Measurements from ENCODE around the gene FHOD3.

Gene FHOD3

GRCh38 chr18:36448384-36449290 lies 151.1 kb downstream of the FHOD3 start:
- DNase-seq, result no peak
- TF ChIP-seq GATA1 (IDR thresholded peaks at IDR 0.05; ENCODE audit: low read depth, low read length) (no peak), POLR2A (IDR thresholded peaks at IDR 0.05; ENCODE audit: low read length) (no peak)

GRCh38 chr18:36449451-36449850 lies 151.9 kb downstream of the FHOD3 start:
- no peak for DNase-seq
- TF ChIP-seq GATA1 (IDR thresholded peaks at IDR 0.05; ENCODE audit: low read depth, low read length) (no peak), POLR2A (IDR thresholded peaks at IDR 0.05; ENCODE audit: low read length) (no peak)

GRCh38 chr18:36450264-36450663 lies 152.8 kb downstream of the FHOD3 start:
- TF ChIP-seq POLR2A (IDR thresholded peaks at IDR 0.05; ENCODE audit: low read length) (no peak), GATA1 (IDR thresholded peaks at IDR 0.05; ENCODE audit: low read depth, low read length) (no peak)
- DNase-seq, result no peak

- TF ChIP-seq GATA1 (IDR thresholded peaks at IDR 0.05; ENCODE audit: low read depth, low read length), result no peak
- TF ChIP-seq POLR2A (IDR thresholded peaks at IDR 0.05; ENCODE audit: low read length), result no peak
- DNase-seq, result no peak
These were observed 154.1 kb downstream of the FHOD3 start for GRCh38 chr18:36451454-36452251.

GRCh38 chr18:36454245-36454644 lies 156.7 kb downstream of the FHOD3 start:
- TF ChIP-seq GATA1 (IDR thresholded peaks at IDR 0.05; ENCODE audit: low read depth, low read length) (no peak), POLR2A (IDR thresholded peaks at IDR 0.05; ENCODE audit: low read length) (no peak)
- DNase-seq, result no peak

- no peak for DNase-seq
- no peak for TF ChIP-seq GATA1 (IDR thresholded peaks at IDR 0.05; ENCODE audit: low read depth, low read length)
- no peak for TF ChIP-seq POLR2A (IDR thresholded peaks at IDR 0.05; ENCODE audit: low read length)
These were observed 157.4 kb downstream of the FHOD3 start for GRCh38 chr18:36454848-36455458.

- no peak for DNase-seq
- TF ChIP-seq GATA1 (IDR thresholded peaks at IDR 0.05; ENCODE audit: low read depth, low read length), result no peak
- TF ChIP-seq POLR2A (IDR thresholded peaks at IDR 0.05; ENCODE audit: low read length), result no peak
These were observed 158.4 kb downstream of the FHOD3 start for GRCh38 chr18:36455931-36456330.

- DNase-seq, result no peak
- TF ChIP-seq GATA1 (IDR thresholded peaks at IDR 0.05; ENCODE audit: low read depth, low read length) (no peak), POLR2A (IDR thresholded peaks at IDR 0.05; ENCODE audit: low read length) (no peak)
These were observed 159.1 kb downstream of the FHOD3 start for GRCh38 chr18:36456622-36457021.

GRCh38 chr18:36457683-36458082 lies 160.2 kb downstream of the FHOD3 start:
- no peak for DNase-seq
- no peak for TF ChIP-seq POLR2A (IDR thresholded peaks at IDR 0.05; ENCODE audit: low read length)
- TF ChIP-seq GATA1 (IDR thresholded peaks at IDR 0.05; ENCODE audit: low read depth, low read length), result no peak

- DNase-seq, result no peak
- TF ChIP-seq POLR2A (IDR thresholded peaks at IDR 0.05; ENCODE audit: low read length) (no peak), GATA1 (IDR thresholded peaks at IDR 0.05; ENCODE audit: low read depth, low read length) (no peak)
These were observed 160.8 kb downstream of the FHOD3 start for GRCh38 chr18:36458306-36458705.

GRCh38 chr18:36459203-36459602 lies 161.7 kb downstream of the FHOD3 start:
- DNase-seq, result no peak
- TF ChIP-seq GATA1 (IDR thresholded peaks at IDR 0.05; ENCODE audit: low read depth, low read length) (no peak), POLR2A (IDR thresholded peaks at IDR 0.05; ENCODE audit: low read length) (no peak)

- no peak for DNase-seq
- no peak for TF ChIP-seq POLR2A (IDR thresholded peaks at IDR 0.05; ENCODE audit: low read length)
- no peak for TF ChIP-seq GATA1 (IDR thresholded peaks at IDR 0.05; ENCODE audit: low read depth, low read length)
These were observed 162.3 kb downstream of the FHOD3 start for GRCh38 chr18:36459786-36460185.

- TF ChIP-seq POLR2A (IDR thresholded peaks at IDR 0.05; ENCODE audit: low read length), result no peak
- TF ChIP-seq GATA1 (IDR thresholded peaks at IDR 0.05; ENCODE audit: low read depth, low read length), result no peak
- no peak for DNase-seq
These were observed 162.9 kb downstream of the FHOD3 start for GRCh38 chr18:36460324-36460850.

GRCh38 chr18:36460854-36461253 lies 163.3 kb downstream of the FHOD3 start:
- TF ChIP-seq GATA1 (IDR thresholded peaks at IDR 0.05; ENCODE audit: low read depth, low read length) (no peak), POLR2A (IDR thresholded peaks at IDR 0.05; ENCODE audit: low read length) (no peak)
- no peak for DNase-seq
